ENCODE measurements around the gene ARID1B. TPM values are rescaled to one million over a fixed set of nuclear protein-coding genes. Genes with fewer than 3 reads are reported as not detected.

Gene ARID1B
- total and polyA plus RNA-seq, 2 experiments from 2014 or later, result 41.9 to 72.7 TPM

GRCh38 chr6:156971153-156971885, 194.1 kb downstream of the ARID1B start:
- Histone ChIP-seq H3K4me1 (ENCODE audit: low read depth) (peaks cover 14% of the 10 kb centered on the region), H3K4me3 (no peak overlapping the region), H3K27ac (no peak overlapping the region), H3K27me3 (no peaks in the 10 kb centered on the region), H3K9me3 (ENCODE audit: low read depth) (peaks cover 2% of the 10 kb centered on the region), H3K36me3 (no peaks in the 10 kb centered on the region)
- peak in 1 of 2 donors; percentile 46 for DNase-seq (ENCODE audit: low read depth in 1 of 2, low spot score in 1 of 2)
- TF ChIP-seq CTCF (IDR thresholded peaks at IDR 0.05; ENCODE audit: low read depth, low read length), result no peak

GRCh38 chr6:156972145-156972544, 195.0 kb downstream of the ARID1B start:
- peaks cover 14% of the 10 kb centered on the region for H3K4me1 ChIP-seq (ENCODE audit: low read depth)
- no peak overlapping the region for H3K27ac ChIP-seq
- no peak for TF ChIP-seq CTCF (IDR thresholded peaks at IDR 0.05; ENCODE audit: low read depth, low read length)
- H3K4me3 ChIP-seq, result no peak overlapping the region
- DNase-seq (ENCODE audit: low read depth in 1 of 2, low spot score in 1 of 2), result no peak
- H3K27me3 ChIP-seq, result no peaks in the 10 kb centered on the region
- H3K9me3 ChIP-seq (ENCODE audit: low read depth), result peaks cover 2% of the 10 kb centered on the region
- H3K36me3 ChIP-seq, result no peaks in the 10 kb centered on the region

- no peak for DNase-seq (ENCODE audit: low read depth in 1 of 2, low spot score in 1 of 2)
- peaks cover 10% of the 10 kb centered on the region for H3K4me1 ChIP-seq (ENCODE audit: low read depth)
- peaks cover 2% of the 10 kb centered on the region for H3K9me3 ChIP-seq (ENCODE audit: low read depth)
- H3K27me3 ChIP-seq, result no peaks in the 10 kb centered on the region
- TF ChIP-seq CTCF (IDR thresholded peaks at IDR 0.05; ENCODE audit: low read depth, low read length), result no peak
- no peak overlapping the region for H3K4me3 ChIP-seq
- H3K27ac ChIP-seq, result no peak overlapping the region
- H3K36me3 ChIP-seq, result no peaks in the 10 kb centered on the region
Observed at GRCh38 chr6:156974830-156975261, 197.7 kb downstream of the ARID1B start.

GRCh38 chr6:156975414-156975813, 198.2 kb downstream of the ARID1B start:
- Histone ChIP-seq H3K36me3 (no peaks in the 10 kb centered on the region), H3K27me3 (no peaks in the 10 kb centered on the region), H3K4me3 (no peak overlapping the region), H3K4me1 (ENCODE audit: low read depth) (peaks cover 10% of the 10 kb centered on the region), H3K9me3 (ENCODE audit: low read depth) (peaks cover 2% of the 10 kb centered on the region), H3K27ac (no peak overlapping the region)
- no peak for DNase-seq (ENCODE audit: low read depth in 1 of 2, low spot score in 1 of 2)
- TF ChIP-seq CTCF (IDR thresholded peaks at IDR 0.05; ENCODE audit: low read depth, low read length), result no peak

- no peak overlapping the region for H3K27ac ChIP-seq
- H3K4me1 ChIP-seq (ENCODE audit: low read depth), result peaks cover 10% of the 10 kb centered on the region
- peaks cover 2% of the 10 kb centered on the region for H3K9me3 ChIP-seq (ENCODE audit: low read depth)
- no peaks in the 10 kb centered on the region for H3K27me3 ChIP-seq
- no peak for TF ChIP-seq CTCF (IDR thresholded peaks at IDR 0.05; ENCODE audit: low read depth, low read length)
- H3K36me3 ChIP-seq, result no peaks in the 10 kb centered on the region
- no peak for DNase-seq (ENCODE audit: low read depth in 1 of 2, low spot score in 1 of 2)
- no peak overlapping the region for H3K4me3 ChIP-seq
Observed at GRCh38 chr6:156976216-156977127, 199.3 kb downstream of the ARID1B start.
